Activated naive CD4-positive, alpha-beta T cell treated with anti-CD3 and anti-CD28 coated beads, Interleukin-2, amount 50 U/mL, for 16 hours (primary cell): ENCODE results near the gene BAIAP3.
"Not testable (repeated sequence)": the region's sequence is repeated elsewhere in the genome, so short reads cannot be mapped to it uniquely, and the experiment has no call there.

ENCODE experiments used
- DNase-seq: peaks from one replicate; pipeline ENCODE4 v3.0.0-alpha.2; 2020

Gene BAIAP3

GRCh38 chr16:1319041-1319440, 14.4 kb upstream of the BAIAP3 start:
- peak; percentile 8 for DNase-seq

GRCh38 chr16:1320097-1320496, 13.3 kb upstream of the BAIAP3 start:
- no peak for DNase-seq

- DNase-seq, result no peak
Observed at GRCh38 chr16:1320658-1321240, 12.7 kb upstream of the BAIAP3 start.

GRCh38 chr16:1322407-1322806, 11.0 kb upstream of the BAIAP3 start:
- no peak for DNase-seq

GRCh38 chr16:1323296-1324239, 9.9 kb upstream of the BAIAP3 start:
- no peak for DNase-seq

- no peak for DNase-seq
Observed at GRCh38 chr16:1324286-1324826, 9.1 kb upstream of the BAIAP3 start.

- DNase-seq, result no peak
Observed at GRCh38 chr16:1325261-1325660, 8.2 kb upstream of the BAIAP3 start.

GRCh38 chr16:1325673-1326371, 7.6 kb upstream of the BAIAP3 start:
- DNase-seq, result no peak

- DNase-seq, result no peak
Observed at GRCh38 chr16:1326391-1326790, 7.1 kb upstream of the BAIAP3 start.

- DNase-seq, result no peak
Observed at GRCh38 chr16:1326946-1327618, 6.4 kb upstream of the BAIAP3 start.

GRCh38 chr16:1327619-1327947, 5.9 kb upstream of the BAIAP3 start:
- DNase-seq, result no peak

GRCh38 chr16:1328136-1328535, 5.3 kb upstream of the BAIAP3 start:
- not testable (repeated sequence) for DNase-seq

- not testable (repeated sequence) for DNase-seq
Observed at GRCh38 chr16:1328961-1329360, 4.5 kb upstream of the BAIAP3 start.

GRCh38 chr16:1330260-1330914, 3.1 kb upstream of the BAIAP3 start:
- DNase-seq, result no peak

GRCh38 chr16:1330931-1331711, 2.3 kb upstream of the BAIAP3 start:
- DNase-seq, result no peak

GRCh38 chr16:1331712-1332617, 1.5 kb upstream of the BAIAP3 start:
- no peak for DNase-seq

- DNase-seq, result no peak
Observed at GRCh38 chr16:1332618-1333148, 762 bp upstream of the BAIAP3 start.

GRCh38 chr16:1333854-1334700, 632 bp downstream of the BAIAP3 start:
- no peak for DNase-seq

- DNase-seq, result no peak
Observed at GRCh38 chr16:1334739-1335138, 1.3 kb downstream of the BAIAP3 start.
